Measurements from ENCODE around the gene DTHD1. TPM values are rescaled to one million over a fixed set of nuclear protein-coding genes. Genes with fewer than 3 reads are reported as not detected.

DTHD1 gene
- total RNA-seq, 1 experiment from 2014 or later, result not detected

DNA sequence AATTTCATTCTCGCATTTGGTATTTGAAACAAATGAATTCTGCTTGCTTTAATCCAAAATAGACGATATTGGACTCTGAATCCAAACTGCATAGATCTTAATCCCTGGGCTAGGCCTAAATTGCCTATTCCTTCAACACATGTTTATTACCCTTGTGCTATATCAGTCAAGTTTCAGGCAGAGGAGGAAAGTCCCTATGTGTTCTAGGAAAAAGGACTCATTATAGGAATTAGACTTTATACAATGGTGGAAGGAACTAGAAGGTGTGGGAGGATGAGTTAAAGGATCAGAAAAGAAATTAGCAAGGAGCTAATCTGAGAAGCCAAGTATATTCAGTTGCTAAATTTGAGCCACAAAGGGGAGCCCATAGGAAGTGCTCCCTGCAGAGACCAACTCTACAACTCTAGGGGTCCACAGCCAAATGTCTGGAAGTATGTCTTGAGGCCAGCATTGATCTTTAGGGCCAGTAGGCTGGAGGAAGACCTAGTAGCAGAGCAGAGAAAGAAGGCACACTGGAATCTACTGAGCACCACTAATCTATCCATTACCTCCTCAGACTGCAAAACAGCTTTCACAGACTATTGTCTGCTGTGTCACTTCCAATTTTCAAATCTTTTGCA is 17.1 kb upstream of the DTHD1 start:
- Histone ChIP-seq H3K4me3 (replicated peaks in 1 of 2; ENCODE audit: low read depth in 1 of 2, low read length in 2 of 2) (no peak overlapping the region), H2AFZ (ENCODE audit: low read depth, low read length, poor library complexity, severe bottlenecking) (no peak overlapping the region), H3K9me2 (ENCODE audit: insufficient read depth) (no peaks in the 10 kb centered on the region), H3K27ac (ENCODE audit: low read depth, low read length) (no peak overlapping the region), H3K9ac (ENCODE audit: low read length) (no peak overlapping the region), H3K4me1 (ENCODE audit: control insufficient read depth in 1 of 2, insufficient read depth in 2 of 2, low read length in 2 of 2) (no peaks in the 10 kb centered on the region), H3K9me3 (ENCODE audit: control insufficient read depth in 1 of 2, insufficient read depth in 1 of 2, low read depth in 1 of 2, low read length in 2 of 2) (no peaks in the 10 kb centered on the region), H3K36me3 (ENCODE audit: control insufficient read depth in 1 of 2, insufficient read depth in 2 of 2, low read length in 2 of 2) (no peaks in the 10 kb centered on the region), H3K4me2 (ENCODE audit: low read length) (no peak overlapping the region), H3K27me3 (ENCODE audit: insufficient read depth, low read length) (no peaks in the 10 kb centered on the region), H3K79me2 (ENCODE audit: insufficient read depth, low read length) (no peaks in the 10 kb centered on the region), H4K20me1 (ENCODE audit: insufficient read depth) (no peaks in the 10 kb centered on the region)
- ChIA-PET RAD21 (ENCODE audit: low non-redundant PET in 1 of 2, low total read pairs in 2 of 2, uncharacterized antibody in 2 of 2, unreplicated experiment in 2 of 2) (no interaction called here), POLR2A (no interaction called here), CTCF (no interaction called here)
- BruUV-seq (replicated peaks), result no TSS peak
- no peak for DNase-seq (ENCODE audit: low read depth, low spot score)
- no peak for ATAC-seq
- intact Hi-C loops (cut with micrococcal nuclease), result no loop called here
- TF ChIP-seq POLR2AphosphoS5 (IDR thresholded peaks at IDR 0.05; ENCODE audit: low read depth, low read length), result no peak
- TF ChIP-seq EZH2phosphoT487 (IDR thresholded peaks at IDR 0.05; ENCODE audit: borderline replicate concordance), result no peak
- TF ChIP-seq JUND (IDR thresholded peaks at IDR 0.05), result no peak
- TF ChIP-seq CEBPB (IDR thresholded peaks at IDR 0.05; ENCODE audit: low read depth), result no peak
- TF ChIP-seq SP1 (IDR thresholded peaks at IDR 0.05; ENCODE audit: low read depth), result no peak
- no peak for TF ChIP-seq SRF (IDR thresholded peaks at IDR 0.05; ENCODE audit: low read depth)
- no peak for TF ChIP-seq SIN3A (IDR thresholded peaks at IDR 0.05; ENCODE audit: low read depth)
- no peak for TF ChIP-seq ZFX (IDR thresholded peaks at IDR 0.05)
- TF ChIP-seq ZNF274 (IDR thresholded peaks at IDR 0.05; ENCODE audit: low read depth, low read length), result no peak
- no peak for TF ChIP-seq YY1 (IDR thresholded peaks at IDR 0.05; ENCODE audit: extremely low read depth, insufficient replicate concordance, low read depth, low read length)

GRCh38 chr4:36267486-36268268 is 13.7 kb upstream of the DTHD1 start:
- Histone ChIP-seq H2AFZ (ENCODE audit: low read depth, low read length, poor library complexity, severe bottlenecking) (no peak overlapping the region), H3K79me2 (ENCODE audit: insufficient read depth, low read length) (no peaks in the 10 kb centered on the region), H3K4me2 (ENCODE audit: low read length) (no peak overlapping the region), H3K27me3 (ENCODE audit: insufficient read depth, low read length) (no peaks in the 10 kb centered on the region), H4K20me1 (ENCODE audit: insufficient read depth) (no peaks in the 10 kb centered on the region), H3K36me3 (ENCODE audit: control insufficient read depth in 1 of 2, insufficient read depth in 2 of 2, low read length in 2 of 2) (no peaks in the 10 kb centered on the region), H3K9me3 (ENCODE audit: control insufficient read depth in 1 of 2, insufficient read depth in 1 of 2, low read depth in 1 of 2, low read length in 2 of 2) (no peaks in the 10 kb centered on the region), H3K27ac (ENCODE audit: low read depth, low read length) (no peak overlapping the region), H3K4me1 (ENCODE audit: control insufficient read depth in 1 of 2, insufficient read depth in 2 of 2, low read length in 2 of 2) (no peaks in the 10 kb centered on the region), H3K4me3 (replicated peaks in 1 of 2; ENCODE audit: low read depth in 1 of 2, low read length in 2 of 2) (no peak overlapping the region), H3K9me2 (ENCODE audit: insufficient read depth) (no peaks in the 10 kb centered on the region), H3K9ac (ENCODE audit: low read length) (no peak overlapping the region)
- RAD21 ChIA-PET (ENCODE audit: low non-redundant PET in 1 of 2, low total read pairs in 2 of 2, uncharacterized antibody in 2 of 2, unreplicated experiment in 2 of 2), result no interaction called here
- CTCF ChIA-PET, result no interaction called here
- POLR2A ChIA-PET, result no interaction called here
- BruUV-seq (replicated peaks), result no TSS peak
- intact Hi-C loops (cut with micrococcal nuclease), result no loop called here
- DNase-seq (ENCODE audit: low read depth, low spot score) (no peak), ATAC-seq (no peak)
- TF ChIP-seq ZFX (IDR thresholded peaks at IDR 0.05) (no peak), ELF1 (IDR thresholded peaks at IDR 0.05; ENCODE audit: borderline replicate concordance, low read depth) (no peak), ATF3 (IDR thresholded peaks at IDR 0.05) (no peak), SP1 (IDR thresholded peaks at IDR 0.05; ENCODE audit: low read depth) (no peak), TCF7L2 (IDR thresholded peaks at IDR 0.05; ENCODE audit: borderline replicate concordance, extremely low read depth, insufficient read depth, insufficient read length) (no peak), SIN3A (IDR thresholded peaks at IDR 0.05; ENCODE audit: low read depth) (no peak), EZH2 (IDR thresholded peaks at IDR 0.05) (no peak), EZH2phosphoT487 (IDR thresholded peaks at IDR 0.05; ENCODE audit: borderline replicate concordance) (no peak), FOSL1 (IDR thresholded peaks at IDR 0.05; ENCODE audit: low read depth) (no peak), CBX3 (IDR thresholded peaks at IDR 0.05; ENCODE audit: low read depth) (no peak), RAD21 (IDR thresholded peaks at IDR 0.05; ENCODE audit: low read depth) (no peak), POLR2A (IDR thresholded peaks at IDR 0.05; ENCODE audit: borderline replicate concordance, extremely low read depth, insufficient read depth, insufficient read length) (no peak)
- TF ChIP-seq, protein P1, sequence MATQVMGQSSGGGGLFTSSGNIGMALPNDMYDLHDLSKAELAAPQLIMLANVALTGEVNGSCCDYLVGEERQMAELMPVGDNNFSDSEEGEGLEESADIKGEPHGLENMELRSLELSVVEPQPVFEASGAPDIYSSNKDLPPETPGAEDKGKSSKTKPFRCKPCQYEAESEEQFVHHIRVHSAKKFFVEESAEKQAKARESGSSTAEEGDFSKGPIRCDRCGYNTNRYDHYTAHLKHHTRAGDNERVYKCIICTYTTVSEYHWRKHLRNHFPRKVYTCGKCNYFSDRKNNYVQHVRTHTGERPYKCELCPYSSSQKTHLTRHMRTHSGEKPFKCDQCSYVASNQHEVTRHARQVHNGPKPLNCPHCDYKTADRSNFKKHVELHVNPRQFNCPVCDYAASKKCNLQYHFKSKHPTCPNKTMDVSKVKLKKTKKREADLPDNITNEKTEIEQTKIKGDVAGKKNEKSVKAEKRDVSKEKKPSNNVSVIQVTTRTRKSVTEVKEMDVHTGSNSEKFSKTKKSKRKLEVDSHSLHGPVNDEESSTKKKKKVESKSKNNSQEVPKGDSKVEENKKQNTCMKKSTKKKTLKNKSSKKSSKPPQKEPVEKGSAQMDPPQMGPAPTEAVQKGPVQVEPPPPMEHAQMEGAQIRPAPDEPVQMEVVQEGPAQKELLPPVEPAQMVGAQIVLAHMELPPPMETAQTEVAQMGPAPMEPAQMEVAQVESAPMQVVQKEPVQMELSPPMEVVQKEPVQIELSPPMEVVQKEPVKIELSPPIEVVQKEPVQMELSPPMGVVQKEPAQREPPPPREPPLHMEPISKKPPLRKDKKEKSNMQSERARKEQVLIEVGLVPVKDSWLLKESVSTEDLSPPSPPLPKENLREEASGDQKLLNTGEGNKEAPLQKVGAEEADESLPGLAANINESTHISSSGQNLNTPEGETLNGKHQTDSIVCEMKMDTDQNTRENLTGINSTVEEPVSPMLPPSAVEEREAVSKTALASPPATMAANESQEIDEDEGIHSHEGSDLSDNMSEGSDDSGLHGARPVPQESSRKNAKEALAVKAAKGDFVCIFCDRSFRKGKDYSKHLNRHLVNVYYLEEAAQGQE (IDR thresholded peaks at IDR 0.05; ENCODE audit: low read depth), result no peak

Measured in HCT116 (cell line).